GM19239 (cell line): ENCODE measurements around the gene ZNF496.

ENCODE experiments used
- DNase-seq: peaks from one replicate; pipeline ENCODE4 v3.0.0; 2011; ENCODE audit warnings: low spot score; ENCODE audit not compliant: insufficient read length
- FAIRE-seq: peaks from 2 replicates; lab custom pipeline; 2011; peaks lifted over from hg19 to GRCh38; lab: Jason Lieb, UNC

Gene ZNF496

GRCh38 chr1:247331172-247331524, 519 bp downstream of the ZNF496 start:
- DNase-seq (peak; percentile 83), FAIRE-seq (no peak)

GRCh38 chr1:247330548-247331171, 1.0 kb downstream of the ZNF496 start:
- DNase-seq (no peak), FAIRE-seq (no peak)

GRCh38 chr1:247329097-247329617, 2.5 kb downstream of the ZNF496 start:
- DNase-seq: no peak
- no peak for FAIRE-seq

GRCh38 chr1:247328311-247328710, 3.4 kb downstream of the ZNF496 start:
- FAIRE-seq: no peak
- no peak for DNase-seq

- no peak for DNase-seq
Observed at GRCh38 chr1:247326411-247327130, 5.1 kb downstream of the ZNF496 start.

GRCh38 chr1:247324923-247325322, 6.7 kb downstream of the ZNF496 start:
- FAIRE-seq: no peak
- no peak for DNase-seq

More at GRCh38 chr1:247326411-247327130, 5.1 kb downstream of the ZNF496 start:
- FAIRE-seq: no peak

- DNase-seq (no peak), FAIRE-seq (no peak)
Observed at GRCh38 chr1:247324204-247324787, 7.4 kb downstream of the ZNF496 start.

GRCh38 chr1:247322849-247323586, 8.6 kb downstream of the ZNF496 start:
- FAIRE-seq (peak; percentile 72), DNase-seq (no peak)

- no peak for DNase-seq
- peak; percentile 14 for FAIRE-seq
Observed at GRCh38 chr1:247322442-247322841, 9.2 kb downstream of the ZNF496 start.

- DNase-seq: no peak
- no peak for FAIRE-seq
Observed at GRCh38 chr1:247317702-247318101, 14.0 kb downstream of the ZNF496 start.

- FAIRE-seq (peak; percentile 47), DNase-seq (no peak)
Observed at GRCh38 chr1:247316590-247317197, 15.0 kb downstream of the ZNF496 start.

- DNase-seq (no peak), FAIRE-seq (no peak)
Observed at GRCh38 chr1:247304031-247304430, 27.6 kb downstream of the ZNF496 start.

GRCh38 chr1:247303216-247303615, 28.5 kb downstream of the ZNF496 start:
- FAIRE-seq: no peak

GRCh38 chr1:247301176-247301540, 30.5 kb downstream of the ZNF496 start:
- DNase-seq (no peak), FAIRE-seq (no peak)

More at GRCh38 chr1:247303216-247303615, 28.5 kb downstream of the ZNF496 start:
- no peak for DNase-seq

- no peak for DNase-seq
- FAIRE-seq: no peak
Observed at GRCh38 chr1:247300491-247301175, 31.0 kb downstream of the ZNF496 start.

- FAIRE-seq (no peak), DNase-seq (no peak)
Observed at GRCh38 chr1:247299723-247300381, 31.8 kb downstream of the ZNF496 start.

GRCh38 chr1:247298701-247299100, 33.0 kb downstream of the ZNF496 start:
- FAIRE-seq: no peak
- DNase-seq: no peak

- DNase-seq: no peak
- FAIRE-seq: no peak
Observed at GRCh38 chr1:247298124-247298481, 33.6 kb downstream of the ZNF496 start.
